Hepatocyte (in vitro differentiated cells): ENCODE results near the gene CGB5.
"Not testable (repeated sequence)": the region's sequence is repeated elsewhere in the genome, so short reads cannot be mapped to it uniquely, and the experiment has no call there.

Experiments
- EZH2 ChIP-seq: fragments of 200-600 bp; sonication (generic); IDR thresholded peaks from 2 replicates; pipeline ENCODE4 v1.6.1; 2016; ENCODE audit warnings: antibody characterized with exemption, mild to moderate bottlenecking, borderline replicate concordance
- EZH2phosphoT487 ChIP-seq: fragments of 200-600 bp; sonication (generic); IDR thresholded peaks from one replicate; pipeline ENCODE4 v1.6.1; 2018; ENCODE audit warnings: antibody characterized with exemption, mild to moderate bottlenecking, low read depth, moderate library complexity; ENCODE audit not compliant: unreplicated experiment, severe bottlenecking
- TF ChIP-seq, protein P1 (sequence below): fragments of 200-600 bp; sonication (generic); IDR thresholded peaks from 2 replicates; pipeline ENCODE4 v1.5.1; 2016; ENCODE audit warnings: antibody characterized with exemption, mild to moderate bottlenecking; ENCODE audit not compliant: poor library complexity

DNA sequence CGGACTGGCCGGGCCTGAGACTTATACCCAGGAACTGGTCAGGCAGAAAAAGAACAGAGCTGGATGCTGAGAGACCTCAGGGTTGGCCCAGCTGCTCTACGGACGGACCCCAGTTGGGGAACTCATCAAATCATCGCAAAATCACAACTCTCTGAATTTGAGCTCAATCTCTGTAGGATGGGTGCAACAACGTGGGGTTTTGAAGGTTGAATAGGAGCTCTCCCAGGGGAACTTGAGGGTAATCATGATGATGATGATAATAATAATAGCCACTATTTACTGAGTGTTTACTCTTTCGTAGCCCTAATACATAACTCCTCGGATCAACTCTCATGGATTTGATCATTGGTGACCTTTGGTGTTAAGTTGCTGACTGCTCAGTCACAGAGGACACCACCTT is 13.3 kb upstream of the CGB5 start:
- TF ChIP-seq, protein P1, sequence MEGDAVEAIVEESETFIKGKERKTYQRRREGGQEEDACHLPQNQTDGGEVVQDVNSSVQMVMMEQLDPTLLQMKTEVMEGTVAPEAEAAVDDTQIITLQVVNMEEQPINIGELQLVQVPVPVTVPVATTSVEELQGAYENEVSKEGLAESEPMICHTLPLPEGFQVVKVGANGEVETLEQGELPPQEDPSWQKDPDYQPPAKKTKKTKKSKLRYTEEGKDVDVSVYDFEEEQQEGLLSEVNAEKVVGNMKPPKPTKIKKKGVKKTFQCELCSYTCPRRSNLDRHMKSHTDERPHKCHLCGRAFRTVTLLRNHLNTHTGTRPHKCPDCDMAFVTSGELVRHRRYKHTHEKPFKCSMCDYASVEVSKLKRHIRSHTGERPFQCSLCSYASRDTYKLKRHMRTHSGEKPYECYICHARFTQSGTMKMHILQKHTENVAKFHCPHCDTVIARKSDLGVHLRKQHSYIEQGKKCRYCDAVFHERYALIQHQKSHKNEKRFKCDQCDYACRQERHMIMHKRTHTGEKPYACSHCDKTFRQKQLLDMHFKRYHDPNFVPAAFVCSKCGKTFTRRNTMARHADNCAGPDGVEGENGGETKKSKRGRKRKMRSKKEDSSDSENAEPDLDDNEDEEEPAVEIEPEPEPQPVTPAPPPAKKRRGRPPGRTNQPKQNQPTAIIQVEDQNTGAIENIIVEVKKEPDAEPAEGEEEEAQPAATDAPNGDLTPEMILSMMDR = not testable (repeated sequence)
- not testable (repeated sequence) for TF ChIP-seq EZH2, EZH2phosphoT487
